Measurements from ENCODE around the gene TPGS1.

GRCh38 chr19:485077-485476 is 22.2 kb upstream of the TPGS1 start:
- TF ChIP-seq CTCF (IDR thresholded peaks at IDR 0.05): no peak
- no peak for TF ChIP-seq POLR2A (IDR thresholded peaks at IDR 0.05)
